Karpas-422 (cell line): ENCODE results near the gene ITPRIP. TPM values are rescaled to one million over a fixed set of nuclear protein-coding genes. Genes with fewer than 3 reads are reported as not detected.

ENCODE experiments used
- DNase-seq: peaks from one replicate; pipeline ENCODE4 v3.0.0-alpha.2; 2015
- H2AFZ ChIP-seq: fragments of 200-600 bp; sonication (generic); 2 replicates; pipeline ENCODE4 v1.6.1; 2014; ENCODE audit warnings: antibody characterized with exemption, low read length, mixed read lengths
- H3K27ac ChIP-seq: fragments of 200-600 bp; sonication (generic); 2 replicates; pipeline ENCODE4 v1.5.1; 2014; ENCODE audit warnings: mild to moderate bottlenecking, low read length, moderate library complexity
- H3K27me3 ChIP-seq: fragments of 200-600 bp; sonication (generic); 2 replicates; pipeline ENCODE4 v1.6.1; 2014; ENCODE audit warnings: low read length, mixed read lengths
- H3K36me3 ChIP-seq: fragments of 200-600 bp; sonication (generic); 2 replicates; pipeline ENCODE4 v1.6.1; 2014; ENCODE audit warnings: low read length, mixed read lengths; ENCODE audit not compliant: insufficient read depth
- H3K4me1 ChIP-seq: fragments of 200-600 bp; sonication (generic); 2 replicates; pipeline ENCODE4 v1.6.1; 2014; ENCODE audit warnings: mild to moderate bottlenecking, low read length, mixed read lengths
- H3K4me2 ChIP-seq: fragments of 200-600 bp; sonication (generic); 2 replicates; pipeline ENCODE4 v1.6.1; 2014; ENCODE audit warnings: low read length, low read depth, mild to moderate bottlenecking; ENCODE audit not compliant: poor library complexity, severe bottlenecking
- H3K4me3 ChIP-seq: fragments of 200-600 bp; sonication (generic); 2 replicates; pipeline ENCODE4 v1.5.1; 2014; ENCODE audit warnings: mild to moderate bottlenecking, antibody characterized with exemption, low read length, mixed read lengths
- H3K79me2 ChIP-seq: fragments of 200-600 bp; sonication (generic); 2 replicates; pipeline ENCODE4 v1.6.1; 2014; ENCODE audit warnings: mild to moderate bottlenecking, low read length, mixed read lengths
- H3K9ac ChIP-seq: fragments of 200-600 bp; sonication (generic); 2 replicates; pipeline ENCODE4 v1.6.0; 2014; ENCODE audit warnings: low read length
- H3K9me2 ChIP-seq: fragments of 200-600 bp; sonication (generic), shearing (Covaris generic); replicated peaks from 2 replicates; pipeline ENCODE4 v1.6.0; 2014; ENCODE audit warnings: mild to moderate bottlenecking, low read length, moderate library complexity; ENCODE audit not compliant: insufficient read depth
- H3K9me3 ChIP-seq: fragments of 300-700, 200-600 bp; sonication (generic); 2 replicates; pipeline ENCODE4 v1.6.1; 2014; ENCODE audit warnings: low read length, mixed read lengths
- H4K20me1 ChIP-seq: fragments of 200-600 bp; sonication (generic); 2 replicates; pipeline ENCODE4 v1.6.1; 2014; ENCODE audit warnings: mild to moderate bottlenecking, antibody characterized with exemption, low read length, low read depth; ENCODE audit not compliant: insufficient read depth
- total RNA-seq: library from RNA; depleted of rRNA; stranded (reverse); fragments of >200 nt; shearing (Covaris generic); gene quantifications from 2 replicates; pipeline ENCODE4 v1.2.3, GENCODE V29; 2014; ENCODE audit warnings: low replicate concordance

The ITPRIP gene
- total RNA-seq, 1 experiment from 2014 or later: 4.5 TPM

DNA sequence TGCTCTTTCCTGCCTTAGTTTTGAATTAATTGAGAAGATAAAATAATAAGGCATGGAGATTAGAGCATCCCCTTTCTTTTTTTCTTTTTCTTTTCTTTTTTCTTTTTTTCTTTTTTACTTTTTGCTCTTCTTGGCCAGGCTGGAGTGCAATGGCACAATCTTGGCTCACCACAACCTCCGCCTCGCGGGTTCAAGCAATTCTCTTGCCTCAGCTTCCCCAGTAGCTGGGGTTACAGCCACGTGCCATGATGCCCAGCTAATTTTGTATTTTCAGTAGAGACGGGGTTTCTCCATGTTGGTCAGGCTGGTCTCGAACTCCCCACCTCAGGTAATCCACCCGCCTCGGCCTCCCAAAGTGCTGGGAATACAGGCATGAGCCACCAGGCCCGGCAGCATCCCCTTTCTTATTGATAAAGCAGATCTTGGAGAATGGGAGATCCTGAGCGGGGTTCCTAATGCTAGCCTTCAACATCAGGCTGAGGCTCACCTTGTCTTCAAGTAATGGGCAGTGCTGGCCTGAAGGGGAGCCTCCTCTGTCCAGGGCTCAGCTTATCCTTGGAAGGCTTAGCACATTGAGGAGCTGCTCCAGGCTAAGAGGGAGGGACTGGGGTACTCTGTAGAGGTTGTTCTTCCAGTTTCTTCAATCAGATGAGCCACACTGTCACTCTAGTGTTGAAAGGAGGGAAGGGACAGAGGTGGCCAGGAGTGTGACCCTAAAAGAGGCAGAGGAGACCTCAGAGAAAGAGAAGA is 41.4 kb downstream of the ITPRIP start:
- H3K27ac ChIP-seq: no peak overlapping the region
- peaks cover 6% of the 10 kb centered on the region for H3K4me1 ChIP-seq
- no peaks in the 10 kb centered on the region for H4K20me1 ChIP-seq
- H3K9me2 ChIP-seq: no peaks in the 10 kb centered on the region
- no peaks in the 10 kb centered on the region for H3K36me3 ChIP-seq
- H3K9ac ChIP-seq: no peak overlapping the region
- H3K4me3 ChIP-seq: no peak overlapping the region
- H3K9me3 ChIP-seq: no peaks in the 10 kb centered on the region
- no peaks in the 10 kb centered on the region for H3K79me2 ChIP-seq
- DNase-seq: no peak
- no peak overlapping the region for H2AFZ ChIP-seq
- H3K4me2 ChIP-seq: no peak overlapping the region
- H3K27me3 ChIP-seq: no peaks in the 10 kb centered on the region

- no peak overlapping the region for H2AFZ ChIP-seq
- no peak overlapping the region for H3K4me3 ChIP-seq
- no peaks in the 10 kb centered on the region for H3K36me3 ChIP-seq
- H3K9ac ChIP-seq: no peak overlapping the region
- no peak overlapping the region for H3K4me2 ChIP-seq
- no peaks in the 10 kb centered on the region for H3K79me2 ChIP-seq
- H3K9me3 ChIP-seq: no peaks in the 10 kb centered on the region
- DNase-seq: no peak
- no peak overlapping the region for H3K27ac ChIP-seq
- H4K20me1 ChIP-seq: no peaks in the 10 kb centered on the region
- H3K27me3 ChIP-seq: no peaks in the 10 kb centered on the region
- H3K4me1 ChIP-seq: peaks cover 9% of the 10 kb centered on the region
- no peaks in the 10 kb centered on the region for H3K9me2 ChIP-seq
Observed at GRCh38 chr10:104293781-104294321, 44.4 kb downstream of the ITPRIP start.

GRCh38 chr10:104293011-104293410 is 45.3 kb downstream of the ITPRIP start:
- H3K4me2 ChIP-seq: no peak overlapping the region
- H3K9ac ChIP-seq: no peak overlapping the region
- H3K27ac ChIP-seq: no peak overlapping the region

GRCh38 chr10:104291439-104291951 is 46.8 kb downstream of the ITPRIP start:
- Histone ChIP-seq H3K4me2 (peak overlapping the region; percentile 47), H3K27ac (no peak overlapping the region), H3K4me3 (no peak overlapping the region), H3K9me2 (no peaks in the 10 kb centered on the region), H3K4me1 (peaks cover 6% of the 10 kb centered on the region), H3K9ac (no peak overlapping the region), H2AFZ (no peak overlapping the region), H3K9me3 (no peaks in the 10 kb centered on the region), H3K27me3 (no peaks in the 10 kb centered on the region), H4K20me1 (no peaks in the 10 kb centered on the region), H3K79me2 (no peaks in the 10 kb centered on the region), H3K36me3 (no peaks in the 10 kb centered on the region)
- peak; percentile 95 for DNase-seq

More at GRCh38 chr10:104293011-104293410, 45.3 kb downstream of the ITPRIP start:
- Histone ChIP-seq H3K4me3 (no peak overlapping the region), H3K79me2 (no peaks in the 10 kb centered on the region), H3K9me2 (no peaks in the 10 kb centered on the region), H3K4me1 (peaks cover 8% of the 10 kb centered on the region), H3K27me3 (no peaks in the 10 kb centered on the region), H3K36me3 (no peaks in the 10 kb centered on the region), H3K9me3 (no peaks in the 10 kb centered on the region), H2AFZ (no peak overlapping the region), H4K20me1 (no peaks in the 10 kb centered on the region)
- no peak for DNase-seq

DNA sequence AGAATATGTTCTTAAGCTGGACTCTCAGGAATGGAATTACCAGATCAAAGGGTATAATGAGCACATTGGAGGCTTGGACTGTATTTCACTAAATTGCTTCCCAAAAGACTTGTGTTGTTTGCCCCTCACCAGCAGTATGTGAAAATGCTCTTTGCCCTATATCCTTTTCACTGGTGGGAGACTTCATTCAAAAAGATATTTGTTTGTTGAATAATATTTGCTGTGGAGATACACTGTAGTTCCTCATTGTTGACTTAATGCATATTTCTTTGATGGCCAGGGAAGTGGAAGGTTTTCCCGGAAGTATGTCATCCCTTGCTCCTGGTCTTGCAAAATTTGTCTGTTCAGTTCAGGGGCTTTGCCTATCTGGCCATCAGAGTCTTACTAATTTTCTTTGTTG is 49.9 kb downstream of the ITPRIP start:
- Histone ChIP-seq H3K9me2 (no peaks in the 10 kb centered on the region), H3K79me2 (no peaks in the 10 kb centered on the region), H2AFZ (no peak overlapping the region), H3K4me1 (peaks cover 13% of the 10 kb centered on the region), H3K9ac (no peak overlapping the region), H3K9me3 (no peaks in the 10 kb centered on the region), H3K27me3 (no peaks in the 10 kb centered on the region), H4K20me1 (no peaks in the 10 kb centered on the region), H3K4me2 (no peak overlapping the region), H3K4me3 (no peak overlapping the region), H3K36me3 (no peaks in the 10 kb centered on the region), H3K27ac (no peak overlapping the region)
- no peak for DNase-seq

DNA sequence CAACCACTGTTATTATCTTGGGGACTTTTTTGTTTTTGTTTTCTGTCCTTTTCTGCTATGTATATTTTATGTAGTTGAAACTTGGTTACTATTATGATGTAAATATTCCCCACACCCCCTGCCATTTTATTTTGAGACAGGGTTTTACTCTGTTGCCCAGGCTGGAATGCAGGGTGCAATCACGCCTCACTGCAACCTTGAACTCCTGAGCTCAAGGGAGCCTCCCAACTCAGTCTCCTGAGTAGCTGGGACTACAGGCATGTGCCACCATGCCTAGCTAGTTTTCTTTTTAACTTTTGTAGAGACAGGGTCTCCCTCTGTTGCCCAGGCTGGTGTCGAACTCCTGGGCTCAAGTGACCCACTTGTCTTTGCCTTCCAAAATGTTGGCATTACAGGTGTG is 51.3 kb downstream of the ITPRIP start:
- Histone ChIP-seq H2AFZ (no peak overlapping the region), H3K79me2 (no peaks in the 10 kb centered on the region), H3K4me2 (no peak overlapping the region), H3K9ac (no peak overlapping the region), H3K27me3 (no peaks in the 10 kb centered on the region), H3K4me1 (peaks cover 12% of the 10 kb centered on the region), H4K20me1 (no peaks in the 10 kb centered on the region), H3K9me2 (no peaks in the 10 kb centered on the region), H3K27ac (no peak overlapping the region), H3K4me3 (no peak overlapping the region), H3K36me3 (no peaks in the 10 kb centered on the region), H3K9me3 (no peaks in the 10 kb centered on the region)
- no peak for DNase-seq

GRCh38 chr10:104284846-104285245 is 53.4 kb downstream of the ITPRIP start:
- Histone ChIP-seq H3K9me2 (no peaks in the 10 kb centered on the region), H3K27ac (no peak overlapping the region), H3K36me3 (no peaks in the 10 kb centered on the region), H3K4me2 (no peak overlapping the region), H3K4me1 (peaks cover 7% of the 10 kb centered on the region), H3K27me3 (no peaks in the 10 kb centered on the region), H3K79me2 (no peaks in the 10 kb centered on the region), H3K9ac (no peak overlapping the region), H3K4me3 (no peak overlapping the region), H2AFZ (no peak overlapping the region), H4K20me1 (no peaks in the 10 kb centered on the region), H3K9me3 (no peaks in the 10 kb centered on the region)
- DNase-seq: no peak

DNA sequence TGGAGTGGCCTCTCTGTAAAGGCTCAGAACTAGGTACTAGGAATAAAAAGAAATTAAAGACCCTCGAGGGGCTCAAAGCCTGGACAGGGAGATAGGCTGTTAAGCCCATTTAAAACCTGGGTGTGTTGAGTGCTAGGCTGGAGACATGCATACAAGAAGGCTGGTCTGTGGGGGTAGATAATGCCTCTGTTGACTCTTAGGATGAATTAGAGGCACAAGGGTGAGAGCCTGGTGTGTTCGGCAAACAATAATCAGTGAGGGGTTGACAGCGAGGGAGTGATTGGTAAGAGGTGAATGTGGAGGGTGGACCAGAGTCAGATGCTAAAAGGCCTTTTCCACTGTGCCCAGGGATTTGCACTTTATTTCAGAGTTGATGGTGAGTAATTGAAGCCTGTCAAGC is 56.6 kb downstream of the ITPRIP start:
- H3K27me3 ChIP-seq: no peaks in the 10 kb centered on the region
- H2AFZ ChIP-seq: no peak overlapping the region
- no peak overlapping the region for H3K4me2 ChIP-seq
- H3K4me1 ChIP-seq: peaks cover 7% of the 10 kb centered on the region
- no peaks in the 10 kb centered on the region for H4K20me1 ChIP-seq
- H3K9me2 ChIP-seq: no peaks in the 10 kb centered on the region
- no peaks in the 10 kb centered on the region for H3K9me3 ChIP-seq
- no peak overlapping the region for H3K27ac ChIP-seq
- H3K79me2 ChIP-seq: no peaks in the 10 kb centered on the region
- no peaks in the 10 kb centered on the region for H3K36me3 ChIP-seq
- no peak overlapping the region for H3K4me3 ChIP-seq
- no peak for DNase-seq
- no peak overlapping the region for H3K9ac ChIP-seq
